HG03039 (cell line): ENCODE data around the gene PDXK.

ENCODE experiments used
- ATAC-seq: cut with Tn5 transposase; IDR thresholded peaks from one replicate; pipeline ENCODE4 v1.9.1; 2021; ENCODE audit warnings: mild to moderate bottlenecking, moderate library complexity; ENCODE audit not compliant: unreplicated experiment

Gene PDXK

GRCh38 chr21:43801006-43801783 lies 82.3 kb downstream of the PDXK start:
- no peak for ATAC-seq

GRCh38 chr21:43802713-43803313 lies 83.9 kb downstream of the PDXK start:
- no peak for ATAC-seq

GRCh38 chr21:43803558-43804300 lies 84.8 kb downstream of the PDXK start:
- ATAC-seq: no peak

- ATAC-seq: peak; percentile 64
Measured at GRCh38 chr21:43805275-43805800, 86.4 kb downstream of the PDXK start.

- ATAC-seq: no peak
Measured at GRCh38 chr21:43806017-43806710, 87.2 kb downstream of the PDXK start.

- ATAC-seq: no peak
Measured at GRCh38 chr21:43808367-43808766, 89.4 kb downstream of the PDXK start.

GRCh38 chr21:43808832-43809251 lies 89.9 kb downstream of the PDXK start:
- ATAC-seq: no peak

GRCh38 chr21:43809346-43809799 lies 90.4 kb downstream of the PDXK start:
- ATAC-seq: no peak

GRCh38 chr21:43809853-43810504 lies 91.0 kb downstream of the PDXK start:
- no peak for ATAC-seq

- ATAC-seq: peak; percentile 54
Measured at GRCh38 chr21:43810505-43811261, 91.8 kb downstream of the PDXK start.

- no peak for ATAC-seq
Measured at GRCh38 chr21:43811262-43812105, 92.6 kb downstream of the PDXK start.
